ENCODE measurements around the gene SIVA1.

- no peak for TF ChIP-seq POLR2A (IDR thresholded peaks at IDR 0.05; ENCODE audit: low read length)
- no peak for TF ChIP-seq GATA1 (IDR thresholded peaks at IDR 0.05; ENCODE audit: low read depth, low read length)
Measured at GRCh38 chr14:104791425-104791824, 38.5 kb downstream of the SIVA1 start.

Measured in erythroblast (primary cell).